ENCODE measurements around the gene FFAR3. TPM values are rescaled to one million over a fixed set of nuclear protein-coding genes. Genes with fewer than 3 reads are reported as not detected.

Gene FFAR3
- total RNA-seq, 2 experiments from 2014 or later, result 1.1 to 1.2 TPM

- TF ChIP-seq CTCF (IDR thresholded peaks at IDR 0.05), result no peak
- no peak overlapping the region for H3K27ac Mint-ChIP-seq
- ChIA-PET POLR2A (no interaction called here), CTCF (interaction anchor here (0.9 to 1.2 kb wide), 2 partner anchors 9 to 134 kb away, joined by 3 to 4 read pairs; no protein-coding TSS in a partner anchor)
- peaks cover 6% of the 10 kb centered on the region for H3K27me3 Mint-ChIP-seq
- no peak for DNase-seq
- ATAC-seq, result no peak
- H3K4me3 Mint-ChIP-seq, result no peak overlapping the region
- H3K4me1 Mint-ChIP-seq (ENCODE audit: low read depth), result peaks cover 7% of the 10 kb centered on the region
- H3K36me3 Mint-ChIP-seq (ENCODE audit: low read depth), result no peaks in the 10 kb centered on the region
- intact Hi-C loops (cut with micrococcal nuclease), result no loop called here
- H3K9me3 Mint-ChIP-seq, result no peaks in the 10 kb centered on the region
Measured at GRCh38 chr19:35360880-35361420, 2.7 kb downstream of the FFAR3 start.

DNA sequence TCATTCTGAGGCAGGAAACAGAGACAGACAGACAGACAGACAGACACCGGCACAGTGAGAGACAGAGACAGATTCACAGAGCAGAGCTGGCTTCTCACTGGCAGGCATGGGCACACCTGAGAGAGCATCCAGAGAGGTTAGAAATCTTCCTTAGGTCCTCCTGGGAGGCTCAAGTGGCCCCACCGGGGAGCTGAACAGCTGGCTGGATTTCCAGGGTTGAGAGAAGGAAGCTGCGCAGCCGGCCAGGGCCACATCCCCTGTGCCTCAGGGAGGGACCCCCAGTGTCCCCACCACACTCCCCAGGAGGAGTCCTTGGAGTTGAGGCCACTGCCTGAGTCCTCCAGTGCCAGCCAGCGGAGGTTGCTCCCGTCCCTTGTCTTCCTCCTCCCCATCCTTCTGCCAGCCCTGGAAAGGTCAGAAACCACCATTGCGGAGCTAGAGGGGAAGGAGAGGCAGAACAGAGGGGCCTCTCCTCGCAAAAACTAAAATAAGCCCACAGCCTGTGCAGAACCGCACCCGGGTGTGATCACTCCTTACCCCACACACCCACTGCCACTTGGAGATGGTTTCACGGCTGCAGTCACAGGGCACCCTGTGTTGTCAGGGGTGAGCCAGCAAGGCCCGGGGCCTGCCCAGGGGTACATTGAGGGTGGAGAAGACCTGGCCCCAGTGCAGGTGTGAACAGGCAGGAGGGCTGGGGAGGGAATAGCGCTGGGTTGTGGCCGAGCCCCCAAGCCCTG lies 4.2 kb downstream of the FFAR3 start:
- Mint-ChIP-seq H3K4me1 (ENCODE audit: low read depth) (peaks cover 7% of the 10 kb centered on the region), H3K27ac (no peak overlapping the region), H3K9me3 (no peaks in the 10 kb centered on the region), H3K4me3 (no peak overlapping the region), H3K27me3 (peaks cover 7% of the 10 kb centered on the region), H3K36me3 (ENCODE audit: low read depth) (no peaks in the 10 kb centered on the region)
- DNase-seq, result no peak
- intact Hi-C loops (cut with micrococcal nuclease), result no loop called here
- CTCF ChIA-PET, result no interaction called here
- POLR2A ChIA-PET, result no interaction called here
- no peak for TF ChIP-seq CTCF (IDR thresholded peaks at IDR 0.05)
- no peak for ATAC-seq

- Mint-ChIP-seq H3K9me3 (no peaks in the 10 kb centered on the region), H3K27ac (no peak overlapping the region), H3K36me3 (ENCODE audit: low read depth) (no peaks in the 10 kb centered on the region), H3K27me3 (peaks cover 6% of the 10 kb centered on the region), H3K4me3 (no peak overlapping the region), H3K4me1 (ENCODE audit: low read depth) (peaks cover 5% of the 10 kb centered on the region)
- intact Hi-C loops (cut with micrococcal nuclease), result no loop called here
- ATAC-seq, result no peak
- CTCF ChIA-PET, result no interaction called here
- TF ChIP-seq CTCF (IDR thresholded peaks at IDR 0.05), result no peak
- POLR2A ChIA-PET, result no interaction called here
- DNase-seq, result no peak
Measured at GRCh38 chr19:35363001-35363590, 4.8 kb downstream of the FFAR3 start.

DNA sequence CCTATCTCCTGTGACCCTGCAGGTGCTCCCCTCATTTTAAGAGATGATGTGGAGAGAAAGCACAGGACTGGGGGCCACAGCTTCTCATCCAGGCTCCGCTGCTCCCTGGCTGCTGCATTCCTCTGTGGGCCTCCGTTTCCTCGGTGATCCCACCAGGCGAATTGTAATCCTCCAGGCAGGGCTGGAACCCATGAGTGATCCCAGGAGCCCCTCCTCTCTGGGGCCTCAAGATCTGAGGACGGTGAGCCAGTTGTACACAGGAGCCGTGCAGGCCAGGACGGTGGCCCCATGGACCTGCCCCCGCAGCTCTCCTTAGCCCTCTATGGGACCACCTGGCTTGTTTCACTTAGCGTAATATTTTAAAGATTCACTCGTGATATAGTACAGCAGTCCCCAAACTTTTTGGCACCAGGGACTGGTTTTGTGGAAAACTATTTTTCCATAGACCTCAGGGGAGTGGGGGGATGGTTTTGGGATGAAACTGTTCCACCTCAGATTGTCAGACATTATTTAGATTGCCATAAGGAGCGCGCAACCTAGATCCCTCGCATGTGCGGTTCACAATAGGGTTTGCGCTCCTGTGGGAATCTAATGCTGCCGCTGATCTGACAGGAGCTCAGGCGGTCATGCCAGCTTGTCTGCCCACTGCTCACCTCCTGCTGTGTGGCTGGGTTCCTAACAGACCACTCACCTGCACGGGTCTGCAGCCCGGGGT lies 5.6 kb downstream of the FFAR3 start:
- Mint-ChIP-seq H3K9me3 (no peaks in the 10 kb centered on the region), H3K36me3 (ENCODE audit: low read depth) (no peaks in the 10 kb centered on the region), H3K4me1 (ENCODE audit: low read depth) (peaks cover 2% of the 10 kb centered on the region), H3K27ac (no peak overlapping the region), H3K4me3 (no peak overlapping the region), H3K27me3 (peaks cover 3% of the 10 kb centered on the region)
- TF ChIP-seq CTCF (IDR thresholded peaks at IDR 0.05), result no peak
- intact Hi-C loops (cut with micrococcal nuclease), result no loop called here
- POLR2A ChIA-PET, result no interaction called here
- no peak for ATAC-seq
- CTCF ChIA-PET, result no interaction called here
- DNase-seq, result no peak

DNA sequence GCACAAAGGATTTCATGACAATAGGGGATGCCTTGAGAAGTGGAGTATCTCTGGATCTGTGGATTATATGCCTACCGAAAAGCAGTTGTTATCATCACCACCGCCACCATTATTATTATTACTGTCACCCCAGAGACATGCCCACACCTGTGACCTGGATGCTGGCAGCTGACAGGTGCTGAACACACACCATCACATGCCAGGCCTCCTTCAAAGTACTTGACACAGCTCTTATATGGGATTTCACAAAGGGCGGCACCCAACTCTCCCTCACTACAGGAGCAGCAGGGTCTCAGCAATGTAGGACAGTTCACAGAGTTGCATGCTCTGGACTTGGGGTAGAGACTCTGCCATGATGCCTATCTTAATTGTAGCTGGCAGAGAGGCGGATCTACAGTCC lies 7.0 kb downstream of the FFAR3 start:
- Mint-ChIP-seq H3K27ac (no peak overlapping the region), H3K4me3 (no peak overlapping the region), H3K27me3 (peaks cover 3% of the 10 kb centered on the region), H3K9me3 (no peaks in the 10 kb centered on the region), H3K36me3 (ENCODE audit: low read depth) (no peaks in the 10 kb centered on the region), H3K4me1 (ENCODE audit: low read depth) (peaks cover 2% of the 10 kb centered on the region)
- POLR2A ChIA-PET, result no interaction called here
- CTCF ChIA-PET, result no interaction called here
- ATAC-seq, result no peak
- no peak for DNase-seq
- TF ChIP-seq CTCF (IDR thresholded peaks at IDR 0.05), result no peak
- intact Hi-C loops (cut with micrococcal nuclease), result no loop called here
